T-helper 1 cell treated with Interleukin-12 subunit alpha and Interleukin-12 subunit beta and Interleukin-4 antibody, amounts not matched to agents 30 μg/mL and 1 μg/mL, for 36 hours (primary cell): ENCODE results near the gene SIGLEC6.

Experiments used
- H3K27ac Mint-ChIP-seq: one replicate; pipeline ENCODE4 v1.8.0; 2021; ENCODE audit warnings: mild to moderate bottlenecking, mixed read lengths
- H3K27me3 Mint-ChIP-seq: one replicate; pipeline ENCODE4 v1.8.0; 2021; ENCODE audit warnings: low read depth, mixed read lengths
- H3K36me3 Mint-ChIP-seq: one replicate; pipeline ENCODE4 v1.8.0; 2021; ENCODE audit warnings: low read depth, mixed read lengths
- H3K4me1 Mint-ChIP-seq: one replicate; pipeline ENCODE4 v1.8.0; 2021; ENCODE audit warnings: low read depth, mixed read lengths
- H3K4me3 Mint-ChIP-seq: one replicate; pipeline ENCODE4 v1.8.0; 2021; ENCODE audit warnings: mild to moderate bottlenecking, moderate library complexity, mixed read lengths
- H3K9me3 Mint-ChIP-seq: one replicate; pipeline ENCODE4 v1.8.0; 2021; ENCODE audit warnings: mixed read lengths

SIGLEC6 gene

DNA sequence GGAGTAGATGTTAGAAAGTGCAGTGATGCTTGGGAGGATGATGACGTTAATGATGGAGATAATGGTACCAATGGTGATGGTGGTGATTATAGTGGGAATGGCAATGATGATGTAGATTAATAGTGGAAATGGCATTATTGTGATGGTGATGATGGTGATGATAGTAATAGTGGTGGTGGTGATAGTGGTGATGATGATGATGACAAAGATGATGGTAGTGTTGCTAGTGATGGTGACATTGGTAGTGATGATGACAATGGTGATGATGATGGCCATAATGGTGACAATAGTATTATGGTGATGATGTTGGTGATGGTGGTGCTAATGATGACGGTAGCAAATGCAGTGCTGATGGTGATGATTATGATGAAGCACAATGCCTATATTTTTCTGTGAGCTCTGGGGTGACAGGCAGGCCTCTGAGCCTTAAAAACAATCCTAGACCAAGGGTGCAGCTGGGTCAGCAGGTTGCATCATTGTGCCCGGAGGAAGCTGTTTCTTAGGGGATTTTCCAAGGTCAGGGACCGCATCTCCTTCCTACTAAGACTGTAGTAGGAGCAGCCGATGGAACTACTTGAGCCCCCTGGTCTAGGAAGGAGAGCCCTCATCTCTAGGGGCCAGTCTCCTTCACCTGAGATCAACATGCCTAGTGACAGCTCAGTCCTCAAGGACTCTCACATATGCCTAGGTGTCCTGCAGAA is 45.4 kb downstream of the SIGLEC6 start:
- no peak overlapping the region for H3K4me3 Mint-ChIP-seq
- H3K36me3 Mint-ChIP-seq = no peaks in the 10 kb centered on the region
- peaks cover under 1% of the 10 kb centered on the region for H3K9me3 Mint-ChIP-seq
- H3K27me3 Mint-ChIP-seq = no peaks in the 10 kb centered on the region
- H3K4me1 Mint-ChIP-seq = peaks cover 1% of the 10 kb centered on the region
- no peak overlapping the region for H3K27ac Mint-ChIP-seq

DNA sequence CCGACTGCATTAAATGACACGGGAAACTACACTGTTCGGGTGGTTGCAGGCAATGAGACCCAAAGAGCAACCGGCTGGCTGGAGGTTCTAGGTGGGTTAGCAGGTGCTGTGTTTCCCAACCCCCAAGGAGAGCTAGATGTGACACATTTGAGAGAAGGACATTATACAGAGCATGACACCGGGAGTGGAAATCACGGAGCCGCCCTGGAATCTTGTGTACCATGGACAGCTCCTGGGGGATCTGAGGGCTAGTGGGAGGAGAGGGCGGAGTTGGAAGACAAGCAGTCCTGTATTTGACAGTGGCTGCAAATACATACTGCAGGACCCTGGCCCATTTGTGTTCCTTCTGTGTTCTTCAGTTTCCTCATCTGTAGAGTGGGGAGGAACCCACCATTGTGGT is 50.9 kb downstream of the SIGLEC6 start:
- Mint-ChIP-seq H3K36me3 (no peaks in the 10 kb centered on the region), H3K27ac (no peak overlapping the region), H3K4me3 (no peak overlapping the region), H3K9me3 (no peaks in the 10 kb centered on the region), H3K27me3 (peaks cover 3% of the 10 kb centered on the region), H3K4me1 (no peaks in the 10 kb centered on the region)

DNA sequence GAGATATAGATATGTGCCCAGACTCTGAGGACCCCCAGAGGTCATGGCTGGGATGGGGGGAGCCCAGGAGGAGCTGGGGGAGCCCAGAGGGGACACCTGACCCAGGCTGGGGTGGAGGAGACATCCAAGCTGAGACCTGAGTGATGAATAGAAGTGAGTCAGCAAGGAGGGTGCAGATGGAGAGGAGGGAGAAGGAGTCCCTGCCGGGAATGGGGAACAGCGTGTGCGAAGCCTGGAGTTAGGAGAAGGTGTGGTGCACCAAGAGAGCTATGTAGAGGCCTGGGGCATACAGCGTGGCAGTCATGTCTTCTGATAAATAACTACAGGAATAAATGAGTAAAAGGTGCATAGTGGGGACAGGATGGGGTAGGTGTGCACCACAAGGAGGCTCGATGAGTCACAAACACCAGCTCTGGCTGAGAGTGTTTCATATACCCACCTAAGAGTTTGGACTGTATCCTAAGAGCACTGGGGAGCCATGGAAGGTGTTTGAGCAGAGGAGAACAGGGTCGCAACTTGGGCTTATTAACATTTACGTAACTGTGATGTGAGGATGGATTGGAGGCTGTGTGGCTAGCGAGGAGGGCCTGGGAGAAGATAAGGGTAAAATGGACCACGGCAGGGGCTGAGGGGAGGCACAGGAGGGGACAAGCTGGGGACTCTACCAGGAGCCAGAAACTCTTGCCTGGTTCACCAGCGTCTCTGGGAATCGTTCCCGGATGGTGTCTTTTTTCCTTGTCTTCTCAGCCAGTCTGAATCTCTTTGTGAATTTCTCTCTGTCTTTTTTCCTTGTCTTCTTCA is 51.7 kb downstream of the SIGLEC6 start:
- peaks cover 4% of the 10 kb centered on the region for H3K27me3 Mint-ChIP-seq
- no peaks in the 10 kb centered on the region for H3K9me3 Mint-ChIP-seq
- no peaks in the 10 kb centered on the region for H3K36me3 Mint-ChIP-seq
- H3K4me3 Mint-ChIP-seq = no peak overlapping the region
- no peak overlapping the region for H3K27ac Mint-ChIP-seq
- H3K4me1 Mint-ChIP-seq = no peaks in the 10 kb centered on the region

DNA sequence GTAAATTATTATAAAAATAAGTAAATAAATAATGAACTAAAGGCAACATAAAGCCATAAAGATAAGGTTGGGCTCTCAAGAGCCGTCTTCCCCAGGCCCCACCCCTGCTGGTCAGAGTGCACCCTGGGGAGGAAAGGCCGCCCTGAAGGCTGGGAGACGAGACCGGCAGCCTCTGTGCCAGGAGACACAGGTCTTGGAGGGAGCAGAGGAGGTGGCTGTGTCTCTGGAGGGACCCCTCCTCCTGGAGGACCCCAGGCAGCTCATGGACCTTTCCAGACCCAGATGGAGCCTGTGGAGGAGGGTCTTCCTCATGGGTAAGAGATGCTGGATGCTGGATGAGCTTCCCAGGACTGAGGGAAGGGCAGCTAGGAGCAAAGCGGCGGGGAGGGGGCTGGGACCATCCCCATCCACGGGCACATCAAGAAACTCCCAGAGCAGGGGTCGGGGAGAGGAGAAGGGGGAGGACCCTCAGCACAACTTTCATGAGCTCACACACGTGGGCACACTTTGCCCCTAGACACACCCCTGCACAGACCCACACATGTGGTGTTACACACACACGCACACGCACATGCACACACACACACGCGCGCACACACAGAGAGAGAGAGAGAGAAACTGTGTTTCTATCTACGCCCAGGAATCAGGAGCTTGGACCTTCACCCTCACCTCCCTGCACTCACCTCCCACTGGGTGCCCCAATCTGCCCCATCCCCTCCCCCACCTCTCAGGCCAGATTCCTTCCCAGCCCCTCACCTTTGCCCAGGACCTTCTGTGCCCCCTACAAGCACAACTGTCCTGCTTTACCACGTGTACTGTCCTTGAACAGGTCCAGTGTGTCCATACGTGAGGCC is 52.9 kb downstream of the SIGLEC6 start, which contains the start of gene CEACAM18:
TSS of gene CEACAM18 (plus strand) at position 159 of the 854 bp plus-strand sequence.
- no peaks in the 10 kb centered on the region for H3K9me3 Mint-ChIP-seq
- H3K4me1 Mint-ChIP-seq = no peaks in the 10 kb centered on the region
- no peaks in the 10 kb centered on the region for H3K36me3 Mint-ChIP-seq
- H3K27ac Mint-ChIP-seq = no peak within 1 kb of the TSS
- H3K27me3 Mint-ChIP-seq = peaks cover 9% of the 10 kb centered on the region
- H3K4me3 Mint-ChIP-seq = no peak within 1 kb of the TSS

DNA sequence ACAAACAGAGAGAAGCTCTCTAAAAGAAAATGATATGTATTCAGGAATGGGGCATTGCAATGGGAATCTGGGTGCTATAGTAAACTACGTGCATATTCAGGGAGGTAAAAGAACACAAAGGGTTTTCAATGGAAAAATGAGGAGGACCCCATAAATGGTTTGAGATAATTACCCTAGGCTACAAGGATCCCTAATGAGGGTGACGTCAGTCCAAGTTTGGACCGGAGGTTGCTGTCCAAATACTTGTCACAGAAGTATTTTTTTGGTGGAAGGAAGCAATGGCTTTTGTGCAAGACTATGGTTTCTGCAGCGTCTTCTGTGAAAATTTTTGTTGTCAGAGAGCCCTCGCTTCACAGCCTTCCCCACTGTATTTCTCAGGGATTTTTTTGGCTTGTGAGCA is 54.1 kb downstream of the SIGLEC6 start:
- no peak overlapping the region for H3K4me3 Mint-ChIP-seq
- peaks cover 18% of the 10 kb centered on the region for H3K27me3 Mint-ChIP-seq
- H3K4me1 Mint-ChIP-seq = no peaks in the 10 kb centered on the region
- no peaks in the 10 kb centered on the region for H3K9me3 Mint-ChIP-seq
- no peaks in the 10 kb centered on the region for H3K36me3 Mint-ChIP-seq
- no peak overlapping the region for H3K27ac Mint-ChIP-seq

DNA sequence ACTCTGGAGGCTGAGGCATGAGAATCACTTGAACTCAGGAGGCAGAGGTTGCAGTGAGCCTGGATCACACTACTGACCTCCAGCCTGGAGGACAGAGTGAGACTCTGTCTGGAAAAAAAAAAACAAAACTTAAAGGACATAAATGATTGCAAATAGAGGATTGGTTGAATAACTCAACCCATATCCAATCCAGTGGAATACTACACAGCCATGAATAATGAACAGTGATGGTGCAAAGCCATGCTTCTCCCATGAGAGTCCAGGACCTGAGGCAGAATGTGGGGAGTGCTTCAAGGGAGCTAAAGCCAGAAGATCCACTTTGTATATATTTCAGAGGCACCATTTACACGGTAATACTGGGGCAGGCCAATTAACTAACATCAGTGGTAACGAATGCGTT is 55.3 kb downstream of the SIGLEC6 start:
- peaks cover 20% of the 10 kb centered on the region for H3K27me3 Mint-ChIP-seq
- no peaks in the 10 kb centered on the region for H3K9me3 Mint-ChIP-seq
- no peak overlapping the region for H3K4me3 Mint-ChIP-seq
- no peak overlapping the region for H3K27ac Mint-ChIP-seq
- no peaks in the 10 kb centered on the region for H3K36me3 Mint-ChIP-seq
- no peaks in the 10 kb centered on the region for H3K4me1 Mint-ChIP-seq

DNA sequence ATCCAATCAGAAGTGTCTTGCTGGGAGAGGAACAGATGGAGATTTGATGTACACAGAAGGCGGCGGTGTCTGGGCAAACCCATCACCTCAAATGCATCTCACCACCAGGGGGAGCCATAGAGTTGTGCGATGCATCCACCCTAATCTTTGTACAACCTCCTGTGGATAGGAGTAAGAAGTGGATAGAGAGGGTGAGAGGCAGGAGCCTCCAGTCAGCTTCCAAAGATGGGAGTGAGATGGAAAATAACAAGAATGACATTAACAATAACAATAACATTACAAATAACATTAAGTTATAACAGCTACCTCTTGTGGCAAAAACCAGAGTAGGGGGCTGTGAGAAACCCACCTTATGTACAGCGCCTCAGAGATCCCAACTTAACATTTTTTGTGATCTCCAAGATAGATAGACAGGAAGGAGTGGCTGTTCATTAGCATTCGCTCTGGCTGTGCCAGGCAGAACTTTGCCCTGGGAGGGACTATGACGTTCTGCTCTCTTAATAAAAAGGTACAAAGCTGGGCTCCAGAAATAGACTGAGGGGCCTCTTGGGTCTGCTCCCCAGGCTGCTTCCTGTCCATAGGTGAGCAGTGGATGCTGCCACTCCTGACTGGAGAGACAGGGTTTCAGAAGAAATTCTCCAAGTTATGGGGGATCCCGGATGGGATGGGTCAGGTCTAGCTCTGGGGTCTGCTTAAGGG is 58.3 kb downstream of the SIGLEC6 start:
- Mint-ChIP-seq H3K36me3 (peaks cover 3% of the 10 kb centered on the region), H3K4me1 (peaks cover 6% of the 10 kb centered on the region), H3K27me3 (peaks cover 29% of the 10 kb centered on the region), H3K27ac (no peak overlapping the region), H3K9me3 (no peaks in the 10 kb centered on the region), H3K4me3 (no peak overlapping the region)

DNA sequence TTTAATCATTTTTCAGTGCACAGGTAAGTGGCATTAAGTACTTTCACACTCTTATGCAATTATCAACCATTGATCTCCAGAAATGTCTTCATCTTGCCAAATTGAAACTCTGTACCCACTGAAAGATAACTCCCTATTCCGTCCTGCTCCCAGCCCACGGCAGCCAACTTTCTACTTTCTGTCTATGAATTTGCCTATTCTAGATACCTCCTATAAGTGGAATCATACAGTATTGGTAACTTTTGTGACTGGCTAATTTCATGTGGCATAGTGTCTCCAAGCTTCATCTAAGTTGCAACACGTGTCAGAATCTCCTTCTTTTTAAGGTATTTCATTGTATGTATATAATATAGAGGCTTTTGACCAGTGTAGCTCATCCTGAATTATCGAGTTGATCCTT is 58.9 kb downstream of the SIGLEC6 start:
- H3K4me3 Mint-ChIP-seq = no peak overlapping the region
- H3K27ac Mint-ChIP-seq = no peak overlapping the region

DNA sequence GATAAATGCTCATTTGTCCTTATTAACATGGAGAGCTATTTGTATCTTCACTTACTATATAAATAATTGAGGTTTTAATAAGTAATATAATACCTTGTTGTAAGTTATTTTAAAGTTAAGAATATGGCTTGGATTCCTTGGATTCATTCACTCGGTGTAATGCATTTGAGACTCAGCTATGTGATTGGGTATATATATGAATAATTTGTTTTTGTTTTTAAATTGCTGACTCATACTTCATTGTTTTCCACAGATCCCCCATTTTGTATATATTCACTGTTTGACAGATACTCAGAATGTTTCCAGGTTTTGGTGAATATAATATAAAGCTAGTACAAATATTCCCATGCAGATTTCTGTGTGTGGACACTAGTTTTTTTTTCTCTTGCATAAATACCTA is 59.9 kb downstream of the SIGLEC6 start:
- Mint-ChIP-seq H3K9me3 (no peaks in the 10 kb centered on the region), H3K27me3 (peaks cover 42% of the 10 kb centered on the region), H3K36me3 (peaks cover 3% of the 10 kb centered on the region), H3K4me3 (no peak overlapping the region), H3K27ac (no peak overlapping the region), H3K4me1 (peaks cover 15% of the 10 kb centered on the region)

More for the DNA sequence above, 58.9 kb downstream of the SIGLEC6 start:
- Mint-ChIP-seq H3K27me3 (peaks cover 35% of the 10 kb centered on the region), H3K9me3 (no peaks in the 10 kb centered on the region), H3K36me3 (peaks cover 3% of the 10 kb centered on the region), H3K4me1 (peaks cover 12% of the 10 kb centered on the region)

DNA sequence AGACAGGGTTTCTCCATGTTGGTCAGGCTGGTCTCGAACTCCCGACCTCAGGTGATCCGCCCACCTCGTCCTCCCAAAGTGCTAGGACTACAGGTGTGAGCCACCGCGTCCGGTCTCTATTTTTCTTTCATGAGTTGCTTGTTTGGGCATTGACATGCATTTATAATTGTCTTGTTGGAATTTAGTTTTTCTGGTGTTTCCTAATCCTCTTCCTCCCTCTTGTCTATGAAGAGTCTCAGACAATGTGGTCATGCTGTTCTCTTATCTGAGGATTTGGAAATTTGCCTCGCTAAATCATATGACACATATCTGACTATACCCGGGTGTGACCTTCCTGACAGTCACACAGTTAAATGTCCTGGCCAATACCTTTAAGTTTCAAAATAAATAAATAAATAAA is 60.5 kb downstream of the SIGLEC6 start:
- Mint-ChIP-seq H3K4me3 (no peak overlapping the region), H3K27ac (no peak overlapping the region), H3K9me3 (no peaks in the 10 kb centered on the region), H3K4me1 (peaks cover 15% of the 10 kb centered on the region), H3K36me3 (peaks cover 3% of the 10 kb centered on the region), H3K27me3 (peaks cover 48% of the 10 kb centered on the region)

DNA sequence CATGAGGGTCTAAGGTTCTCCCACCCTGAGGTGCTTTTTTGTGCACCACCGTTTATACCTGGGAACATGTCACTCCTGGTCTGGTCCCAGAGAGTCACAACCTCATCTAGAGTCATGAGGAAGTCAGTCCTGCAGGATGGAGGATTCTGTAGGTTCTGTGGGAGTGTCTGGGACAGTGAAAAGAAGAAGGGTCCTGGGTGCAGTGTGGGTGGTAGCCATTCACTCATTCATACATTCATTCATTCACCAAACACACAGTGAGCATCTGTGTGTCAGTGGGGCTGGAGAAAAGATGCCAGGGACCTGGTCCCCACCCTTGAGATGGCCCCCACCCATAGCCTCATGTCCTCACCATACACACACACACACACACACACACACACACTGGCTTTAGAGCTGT is 61.8 kb downstream of the SIGLEC6 start:
- peaks cover 57% of the 10 kb centered on the region for H3K27me3 Mint-ChIP-seq
- no peaks in the 10 kb centered on the region for H3K9me3 Mint-ChIP-seq
- no peak overlapping the region for H3K4me3 Mint-ChIP-seq
- H3K4me1 Mint-ChIP-seq = peaks cover 15% of the 10 kb centered on the region
- H3K36me3 Mint-ChIP-seq = peaks cover 3% of the 10 kb centered on the region
- H3K27ac Mint-ChIP-seq = no peak overlapping the region

DNA sequence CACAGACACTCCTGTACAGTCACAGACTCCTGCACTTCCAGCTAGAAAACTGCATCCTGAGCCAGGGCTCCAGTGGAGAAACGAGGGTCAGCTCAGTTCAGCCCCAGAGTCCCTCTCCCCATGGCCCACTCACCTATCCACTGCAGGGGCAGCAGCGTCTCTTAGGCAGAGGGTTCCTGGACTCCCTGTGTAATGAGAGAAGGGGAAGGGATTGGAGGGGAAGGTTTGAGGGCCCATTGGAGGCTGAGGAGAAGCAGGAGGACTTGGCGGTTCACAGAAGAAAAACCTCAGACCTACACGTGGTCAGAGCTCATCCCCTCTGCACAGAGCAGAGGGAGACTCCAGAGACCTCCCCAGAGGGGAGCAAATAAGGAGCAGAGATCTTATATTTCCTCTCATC is 62.3 kb downstream of the SIGLEC6 start:
- H3K4me1 Mint-ChIP-seq = peaks cover 16% of the 10 kb centered on the region
- H3K36me3 Mint-ChIP-seq = peaks cover 3% of the 10 kb centered on the region
- H3K9me3 Mint-ChIP-seq = no peaks in the 10 kb centered on the region
- H3K27ac Mint-ChIP-seq = no peak overlapping the region
- no peak overlapping the region for H3K4me3 Mint-ChIP-seq
- H3K27me3 Mint-ChIP-seq = peaks cover 56% of the 10 kb centered on the region

DNA sequence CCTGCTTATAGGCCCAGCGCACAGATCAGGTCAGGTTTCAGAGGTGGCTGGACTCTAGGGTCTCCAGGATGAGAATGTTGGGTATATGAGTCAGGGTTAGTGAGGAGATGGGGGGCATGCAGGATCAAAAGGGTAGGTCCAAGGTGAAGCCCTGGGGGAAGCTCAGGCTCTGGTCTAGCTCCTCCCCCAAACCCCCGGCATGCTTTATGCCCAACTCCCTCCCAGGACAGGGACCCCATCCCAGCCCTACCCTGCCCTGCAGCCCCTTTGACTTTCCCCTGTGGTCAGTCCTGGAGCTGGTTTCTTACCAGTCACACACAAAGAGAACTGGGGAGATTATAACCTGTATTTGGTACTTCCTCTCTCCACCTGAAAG is 62.9 kb downstream of the SIGLEC6 start:
- Mint-ChIP-seq H3K27ac (no peak overlapping the region), H3K27me3 (peaks cover 59% of the 10 kb centered on the region), H3K36me3 (peaks cover 3% of the 10 kb centered on the region), H3K9me3 (no peaks in the 10 kb centered on the region), H3K4me1 (peaks cover 16% of the 10 kb centered on the region), H3K4me3 (no peak overlapping the region)

DNA sequence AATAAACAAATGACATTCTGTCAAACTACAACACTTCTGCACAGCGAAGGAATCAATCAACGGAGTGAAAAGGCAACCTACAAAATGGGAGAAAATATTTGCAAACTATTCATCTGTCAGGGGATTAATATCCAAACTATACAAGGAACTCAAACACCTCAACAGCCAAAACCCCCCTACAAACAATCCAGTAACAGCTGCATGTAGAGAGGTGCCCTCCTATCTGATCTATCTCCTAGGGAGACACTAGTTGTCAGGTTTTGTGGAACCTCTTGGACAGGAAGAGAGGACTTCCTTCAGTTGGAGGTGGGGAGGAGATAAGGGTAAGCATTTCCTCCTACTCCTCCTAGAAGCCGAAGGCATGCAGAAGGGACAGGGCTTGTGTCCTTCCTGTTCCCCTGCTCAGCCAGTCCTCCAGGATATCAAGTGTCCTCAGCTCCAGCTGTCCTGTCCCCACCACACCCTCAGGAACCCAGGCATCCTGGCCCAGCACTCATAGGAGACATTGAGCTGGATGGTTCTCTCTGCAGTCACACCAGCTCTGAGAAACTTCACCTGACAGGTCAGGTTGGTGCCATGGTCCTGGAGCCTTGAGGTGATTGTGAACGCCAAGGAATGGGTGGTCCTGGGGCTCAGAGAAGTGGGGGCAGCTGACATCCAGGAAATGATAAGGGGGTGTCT is 63.5 kb downstream of the SIGLEC6 start:
- H3K9me3 Mint-ChIP-seq = no peaks in the 10 kb centered on the region
- H3K36me3 Mint-ChIP-seq = peaks cover 3% of the 10 kb centered on the region
- H3K27me3 Mint-ChIP-seq = peaks cover 62% of the 10 kb centered on the region
- no peak overlapping the region for H3K4me3 Mint-ChIP-seq
- H3K27ac Mint-ChIP-seq = no peak overlapping the region
- H3K4me1 Mint-ChIP-seq = peaks cover 16% of the 10 kb centered on the region
